GM12865 (cell line): ENCODE data around the gene ZBTB16.

Experiments
- DNase-seq: peaks from one replicate; pipeline ENCODE4 v3.0.0; 2010; ENCODE audit warnings: low read depth
- H3K4me3 ChIP-seq: 2 replicates; pipeline ENCODE4 v1.5.1; 2011; ENCODE audit warnings: mild to moderate bottlenecking, low read depth, low read length, control low read depth
- TF ChIP-seq, protein P1 (sequence below): IDR thresholded peaks from 2 replicates; pipeline ENCODE4 v1.5.1; 2011; ENCODE audit warnings: low read length, control low read depth, low read depth, inconsistent platforms; ENCODE audit not compliant: insufficient read depth; ENCODE audit errors: missing control alignments

ZBTB16 gene

DNA sequence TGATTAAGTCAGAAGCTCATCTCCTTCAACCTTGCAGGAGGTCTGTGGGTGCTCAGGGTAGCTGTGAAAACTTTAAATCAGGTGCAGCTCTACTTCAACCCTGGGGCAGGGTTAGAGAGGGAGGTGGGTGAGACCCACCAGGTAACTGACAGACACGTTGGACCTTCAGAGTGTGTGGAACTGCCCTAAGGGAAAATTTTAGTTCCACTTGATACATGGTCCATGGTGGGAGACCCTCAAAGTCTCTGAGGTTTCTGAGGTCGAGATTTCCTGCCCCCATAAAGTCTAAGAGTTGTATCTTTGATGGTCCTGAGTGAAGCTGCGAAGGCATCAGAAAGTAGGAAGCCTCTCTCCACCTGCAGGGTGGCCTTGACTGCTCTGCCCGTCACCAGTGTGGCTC lies 212.8 kb downstream of the ZBTB16 start:
- DNase-seq: no peak
- H3K4me3 ChIP-seq: no peak overlapping the region
- TF ChIP-seq, protein P1, sequence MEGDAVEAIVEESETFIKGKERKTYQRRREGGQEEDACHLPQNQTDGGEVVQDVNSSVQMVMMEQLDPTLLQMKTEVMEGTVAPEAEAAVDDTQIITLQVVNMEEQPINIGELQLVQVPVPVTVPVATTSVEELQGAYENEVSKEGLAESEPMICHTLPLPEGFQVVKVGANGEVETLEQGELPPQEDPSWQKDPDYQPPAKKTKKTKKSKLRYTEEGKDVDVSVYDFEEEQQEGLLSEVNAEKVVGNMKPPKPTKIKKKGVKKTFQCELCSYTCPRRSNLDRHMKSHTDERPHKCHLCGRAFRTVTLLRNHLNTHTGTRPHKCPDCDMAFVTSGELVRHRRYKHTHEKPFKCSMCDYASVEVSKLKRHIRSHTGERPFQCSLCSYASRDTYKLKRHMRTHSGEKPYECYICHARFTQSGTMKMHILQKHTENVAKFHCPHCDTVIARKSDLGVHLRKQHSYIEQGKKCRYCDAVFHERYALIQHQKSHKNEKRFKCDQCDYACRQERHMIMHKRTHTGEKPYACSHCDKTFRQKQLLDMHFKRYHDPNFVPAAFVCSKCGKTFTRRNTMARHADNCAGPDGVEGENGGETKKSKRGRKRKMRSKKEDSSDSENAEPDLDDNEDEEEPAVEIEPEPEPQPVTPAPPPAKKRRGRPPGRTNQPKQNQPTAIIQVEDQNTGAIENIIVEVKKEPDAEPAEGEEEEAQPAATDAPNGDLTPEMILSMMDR: no peak

DNA sequence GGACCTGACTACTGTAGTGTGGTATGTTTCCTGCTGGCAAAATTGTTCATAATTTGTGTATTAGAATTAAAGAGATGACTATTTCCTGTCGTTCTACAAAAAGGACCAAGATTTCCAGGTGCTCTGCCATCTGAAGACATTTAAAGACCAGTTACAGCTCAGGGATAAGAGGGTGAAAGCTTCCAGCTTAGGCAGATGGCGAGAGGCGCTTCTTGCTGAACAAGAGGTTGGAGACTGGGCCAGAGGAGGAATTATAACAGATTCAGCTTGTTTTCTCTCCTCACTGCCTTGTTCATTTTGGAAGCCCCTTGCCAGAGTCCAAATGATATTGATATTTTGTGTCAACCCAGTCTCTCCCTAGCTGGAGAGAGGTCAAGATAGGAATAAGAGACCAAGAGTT lies 213.6 kb downstream of the ZBTB16 start:
- DNase-seq: no peak
- TF ChIP-seq, protein P1: no peak
- no peak overlapping the region for H3K4me3 ChIP-seq

DNA sequence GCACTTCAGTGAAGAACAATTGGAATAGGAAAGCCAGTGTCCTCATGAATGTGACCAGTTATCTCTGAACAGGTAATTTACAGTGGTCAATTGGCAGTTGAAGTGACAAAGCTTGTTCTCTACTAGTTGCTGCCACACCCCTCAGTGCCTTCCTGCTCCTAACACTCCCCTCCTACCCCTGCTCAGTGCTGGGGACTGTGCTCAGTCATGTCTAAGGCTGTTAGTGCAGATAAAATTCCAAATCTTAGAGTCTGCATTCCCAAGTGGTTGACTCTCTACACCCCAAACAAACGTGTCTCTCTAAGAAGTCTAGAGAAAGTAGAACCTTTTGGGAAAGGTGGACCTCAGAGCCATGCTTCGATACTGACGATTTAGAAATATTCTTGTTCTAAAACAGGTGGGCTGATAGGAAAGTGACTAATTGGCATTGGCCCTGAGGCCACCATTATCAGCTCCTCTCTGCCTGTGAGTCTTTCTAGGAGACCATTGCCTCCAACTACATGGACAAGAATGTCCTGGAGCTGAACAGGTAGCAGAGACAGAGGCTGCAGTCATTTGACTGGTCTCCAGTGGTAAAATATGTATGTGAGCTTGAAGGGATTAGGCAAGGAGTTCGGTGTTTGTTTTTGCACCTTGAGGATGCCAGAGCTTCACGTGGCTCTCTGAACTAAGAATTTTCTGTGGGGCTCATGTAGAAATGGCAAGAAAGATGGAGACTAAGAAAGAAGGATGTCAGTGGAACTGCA lies 214.6 kb downstream of the ZBTB16 start:
- TF ChIP-seq, protein P1: no peak
- H3K4me3 ChIP-seq: no peak overlapping the region
- no peak for DNase-seq

DNA sequence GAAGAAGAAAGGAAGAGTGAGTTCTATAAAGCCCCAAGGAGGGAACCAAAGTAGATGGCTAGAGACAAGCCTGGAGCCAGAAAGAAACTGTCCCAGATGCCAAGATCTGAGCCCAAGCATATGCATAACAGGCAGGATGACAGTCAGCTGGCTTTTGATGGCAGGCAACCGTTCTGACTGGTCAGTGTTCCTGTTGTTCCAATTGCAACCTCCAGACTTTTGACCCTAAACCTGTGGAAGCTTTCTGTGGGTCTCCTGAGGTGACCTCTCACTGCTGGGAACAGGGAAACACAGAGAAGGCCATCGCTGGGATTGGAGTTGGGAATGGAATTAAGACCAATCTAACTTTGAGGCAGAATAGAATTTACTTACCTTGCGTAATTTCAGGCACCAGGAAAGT lies 215.1 kb downstream of the ZBTB16 start:
- no peak overlapping the region for H3K4me3 ChIP-seq
- no peak for DNase-seq
- TF ChIP-seq, protein P1: no peak

DNA sequence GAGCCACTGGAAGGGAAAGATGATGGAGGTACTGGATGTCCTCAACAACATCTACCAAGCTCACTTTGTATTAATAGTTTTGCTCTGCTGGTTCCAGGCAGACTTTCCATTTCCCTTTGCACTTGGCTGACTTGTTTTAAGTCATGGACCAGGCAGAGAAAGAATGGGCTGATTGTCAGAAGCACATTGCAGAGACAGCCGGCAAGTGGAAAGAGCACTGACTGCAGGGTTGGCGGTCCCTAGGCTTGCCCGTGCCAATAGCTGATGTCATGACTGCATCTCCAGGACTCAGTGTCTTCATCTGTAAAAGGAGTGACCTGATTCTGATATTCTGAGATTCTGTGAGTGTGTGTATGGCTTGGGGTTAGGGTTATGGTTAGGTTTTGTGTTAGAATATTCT lies 215.8 kb downstream of the ZBTB16 start:
- DNase-seq: no peak
- no peak overlapping the region for H3K4me3 ChIP-seq
- TF ChIP-seq, protein P1: no peak

DNA sequence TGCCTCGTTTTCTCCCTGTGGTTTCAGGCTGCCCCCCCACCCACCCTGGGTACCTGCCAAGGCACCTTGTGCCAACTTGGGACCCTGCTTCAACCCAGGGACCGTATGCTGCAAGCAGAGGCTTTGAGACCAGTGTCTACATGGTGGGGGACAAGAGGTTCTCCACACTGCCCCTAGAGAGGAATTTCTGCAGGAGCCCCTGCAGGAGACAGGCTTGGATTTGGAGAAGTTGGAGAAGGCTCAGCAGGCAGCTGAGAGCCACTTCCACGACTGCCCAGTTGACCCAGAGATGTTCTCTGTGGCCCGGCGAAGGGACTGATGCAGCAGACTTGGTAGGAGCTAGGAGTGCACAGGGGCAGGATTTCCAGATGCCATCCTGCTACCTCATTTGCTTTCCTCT lies 216.6 kb downstream of the ZBTB16 start:
- TF ChIP-seq, protein P1: no peak
- DNase-seq: no peak
- no peak overlapping the region for H3K4me3 ChIP-seq

DNA sequence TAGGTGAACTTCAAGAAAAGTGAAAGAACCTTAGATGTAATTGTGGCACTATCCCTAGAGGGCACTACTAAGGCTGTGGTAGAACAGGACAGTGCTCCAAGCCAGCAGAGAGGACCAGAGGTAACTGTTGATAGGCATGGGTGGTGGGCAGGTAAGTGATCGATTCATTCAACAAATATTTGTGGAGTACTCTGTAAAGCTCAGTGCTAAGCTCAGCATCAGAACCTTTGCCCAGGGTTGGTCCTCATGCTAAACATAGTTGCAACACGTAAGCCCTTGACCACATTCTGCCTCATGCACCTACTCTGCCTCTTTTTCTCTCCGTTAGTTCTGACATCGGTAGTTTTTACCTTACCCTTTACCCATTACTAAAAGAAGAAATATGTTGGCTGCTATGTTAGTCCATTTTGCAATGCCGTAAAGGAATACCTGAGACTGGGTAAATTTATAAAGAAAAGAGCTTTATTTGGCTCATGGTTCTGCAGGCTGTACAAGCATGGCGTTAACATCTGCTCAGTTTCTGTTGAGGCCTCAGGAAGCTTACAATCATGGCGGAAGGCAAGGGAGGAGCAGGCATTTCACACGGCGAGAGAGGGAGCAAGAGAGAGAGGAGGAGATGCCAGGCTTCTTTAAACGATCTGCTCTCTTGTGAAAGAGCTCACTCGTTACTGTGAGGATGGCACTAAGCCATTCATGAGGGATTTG lies 218.3 kb downstream of the ZBTB16 start:
- DNase-seq: no peak
- TF ChIP-seq, protein P1: no peak
- no peak overlapping the region for H3K4me3 ChIP-seq
